ENCODE results near the gene C17orf78.

The C17orf78 gene

DNA sequence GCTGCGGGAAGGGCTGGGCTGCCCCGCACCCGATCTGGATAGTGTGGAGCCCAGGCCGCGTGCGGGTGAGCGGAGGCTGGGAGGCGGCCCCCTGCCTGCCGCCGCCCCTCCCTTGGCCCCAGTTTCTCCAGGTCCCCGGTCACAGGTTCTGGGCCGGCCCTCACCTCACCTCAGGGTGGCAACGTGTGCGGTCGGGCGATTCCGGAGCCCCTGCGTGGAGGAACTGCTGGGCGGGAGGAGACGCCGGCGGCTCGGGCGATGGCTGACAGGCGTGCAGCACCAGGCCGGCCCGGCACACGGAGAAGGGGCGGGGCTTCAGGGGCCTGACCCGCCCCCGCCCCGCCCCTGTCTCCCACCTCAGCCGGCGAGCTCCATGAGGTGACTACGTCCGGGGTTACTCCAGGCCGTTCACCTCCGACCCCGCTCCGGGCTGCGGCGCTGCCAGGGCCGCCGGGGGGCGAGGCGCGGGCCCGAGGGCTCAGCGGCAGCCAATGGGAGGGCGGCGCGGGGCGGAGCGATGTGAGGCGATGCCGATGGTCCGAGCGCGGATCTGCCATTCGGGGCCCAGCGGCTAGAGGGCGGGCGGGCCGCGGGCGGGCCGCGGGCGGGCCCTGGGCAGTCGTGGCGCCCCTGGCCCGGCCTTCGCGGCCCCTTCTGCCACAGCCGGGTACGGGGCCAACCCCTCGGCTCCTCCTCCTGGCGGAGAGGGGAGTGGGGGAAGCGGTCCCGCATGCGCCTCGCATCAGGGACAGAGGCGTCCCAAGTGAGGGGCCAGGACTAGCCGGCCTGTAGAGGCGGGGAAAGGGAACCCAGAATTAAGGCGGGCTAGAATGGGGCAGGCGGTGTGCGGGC, 16.7 kb upstream of the C17orf78 start (continued):
- no peak for TF ChIP-seq ZNF184 (tag by site-specific recombination; IDR thresholded peaks at IDR 0.05)
- TF ChIP-seq ZNF501 (tag by site-specific recombination; IDR thresholded peaks at IDR 0.05) = peak; percentile 85
- no peak for TF ChIP-seq ZNF169 (tag by site-specific recombination; IDR thresholded peaks at IDR 0.05)
- TF ChIP-seq ZNF274 (IDR thresholded peaks at IDR 0.05; ENCODE audit: low read length) = no peak
- TF ChIP-seq ZNF274 (tag by site-specific recombination; IDR thresholded peaks at IDR 0.05; ENCODE audit: borderline replicate concordance) = no peak
- no peak for TF ChIP-seq ZNF280C (tag by site-specific recombination; IDR thresholded peaks at IDR 0.05)
- TF ChIP-seq SCRT1 (tag by site-specific recombination; IDR thresholded peaks at IDR 0.05; ENCODE audit: borderline replicate concordance) = no peak
- TF ChIP-seq ZNF658 (tag by site-specific recombination; IDR thresholded peaks at IDR 0.05) = no peak
- TF ChIP-seq ZBTB17 (tag by site-specific recombination; IDR thresholded peaks at IDR 0.05) = peak; percentile 86
- TF ChIP-seq ZNF529 (tag by site-specific recombination; IDR thresholded peaks at IDR 0.05; ENCODE audit: insufficient replicate concordance) = no peak
- TF ChIP-seq, protein P1, sequence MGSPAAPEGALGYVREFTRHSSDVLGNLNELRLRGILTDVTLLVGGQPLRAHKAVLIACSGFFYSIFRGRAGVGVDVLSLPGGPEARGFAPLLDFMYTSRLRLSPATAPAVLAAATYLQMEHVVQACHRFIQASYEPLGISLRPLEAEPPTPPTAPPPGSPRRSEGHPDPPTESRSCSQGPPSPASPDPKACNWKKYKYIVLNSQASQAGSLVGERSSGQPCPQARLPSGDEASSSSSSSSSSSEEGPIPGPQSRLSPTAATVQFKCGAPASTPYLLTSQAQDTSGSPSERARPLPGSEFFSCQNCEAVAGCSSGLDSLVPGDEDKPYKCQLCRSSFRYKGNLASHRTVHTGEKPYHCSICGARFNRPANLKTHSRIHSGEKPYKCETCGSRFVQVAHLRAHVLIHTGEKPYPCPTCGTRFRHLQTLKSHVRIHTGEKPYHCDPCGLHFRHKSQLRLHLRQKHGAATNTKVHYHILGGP (tag by site-specific recombination; IDR thresholded peaks at IDR 0.05) = no peak
- TF ChIP-seq ZNF112 (tag by site-specific recombination; IDR thresholded peaks at IDR 0.05) = no peak
- TF ChIP-seq ZNF692 (tag by site-specific recombination; IDR thresholded peaks at IDR 0.05) = peak; percentile 61; the same call in 1 of the 2 replicates
- TF ChIP-seq ZNF2 (tag by site-specific recombination; IDR thresholded peaks at IDR 0.05) = peak; percentile 41; the same call in 1 of the 2 replicates
- TF ChIP-seq SP7 (tag by site-specific recombination; IDR thresholded peaks at IDR 0.05) = peak; percentile 73
- TF ChIP-seq PRDM10 (tag by site-specific recombination; IDR thresholded peaks at IDR 0.05) = peak; percentile 49; the same call in 1 of the 2 replicates
- TF ChIP-seq ZNF366 (tag by site-specific recombination; conservative IDR thresholded peaks at IDR 0.05) = no peak
- TF ChIP-seq, protein P2, sequence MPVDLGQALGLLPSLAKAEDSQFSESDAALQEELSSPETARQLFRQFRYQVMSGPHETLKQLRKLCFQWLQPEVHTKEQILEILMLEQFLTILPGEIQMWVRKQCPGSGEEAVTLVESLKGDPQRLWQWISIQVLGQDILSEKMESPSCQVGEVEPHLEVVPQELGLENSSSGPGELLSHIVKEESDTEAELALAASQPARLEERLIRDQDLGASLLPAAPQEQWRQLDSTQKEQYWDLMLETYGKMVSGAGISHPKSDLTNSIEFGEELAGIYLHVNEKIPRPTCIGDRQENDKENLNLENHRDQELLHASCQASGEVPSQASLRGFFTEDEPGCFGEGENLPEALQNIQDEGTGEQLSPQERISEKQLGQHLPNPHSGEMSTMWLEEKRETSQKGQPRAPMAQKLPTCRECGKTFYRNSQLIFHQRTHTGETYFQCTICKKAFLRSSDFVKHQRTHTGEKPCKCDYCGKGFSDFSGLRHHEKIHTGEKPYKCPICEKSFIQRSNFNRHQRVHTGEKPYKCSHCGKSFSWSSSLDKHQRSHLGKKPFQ (tag by site-specific recombination; IDR thresholded peaks at IDR 0.05) = no peak
- no peak for TF ChIP-seq TRIM28 (IDR thresholded peaks at IDR 0.05; ENCODE audit: borderline replicate concordance, low read length)
- no peak for TF ChIP-seq SETDB1 (IDR thresholded peaks at IDR 0.05; ENCODE audit: insufficient read length, low read length)
- no peak for TF ChIP-seq ZNF654 (tag by site-specific recombination; IDR thresholded peaks at IDR 0.05; ENCODE audit: low read depth)
- no peak for TF ChIP-seq ZNF777 (tag by site-specific recombination; IDR thresholded peaks at IDR 0.05; ENCODE audit: borderline replicate concordance)
- TF ChIP-seq HOXC10 (CRISPR knock-in tag; IDR thresholded peaks at IDR 0.05) = no peak
- TF ChIP-seq KLF1 (tag by site-specific recombination; IDR thresholded peaks at IDR 0.05) = peak; percentile 62
- TF ChIP-seq KLF16 (tag by site-specific recombination; IDR thresholded peaks at IDR 0.05) = peak; percentile 74
- no peak for TF ChIP-seq SALL2 (tag by site-specific recombination; IDR thresholded peaks at IDR 0.05; ENCODE audit: borderline replicate concordance)
- TF ChIP-seq ZNF16 (tag by site-specific recombination; IDR thresholded peaks at IDR 0.05; ENCODE audit: low read depth) = no peak
- TF ChIP-seq, protein P3, sequence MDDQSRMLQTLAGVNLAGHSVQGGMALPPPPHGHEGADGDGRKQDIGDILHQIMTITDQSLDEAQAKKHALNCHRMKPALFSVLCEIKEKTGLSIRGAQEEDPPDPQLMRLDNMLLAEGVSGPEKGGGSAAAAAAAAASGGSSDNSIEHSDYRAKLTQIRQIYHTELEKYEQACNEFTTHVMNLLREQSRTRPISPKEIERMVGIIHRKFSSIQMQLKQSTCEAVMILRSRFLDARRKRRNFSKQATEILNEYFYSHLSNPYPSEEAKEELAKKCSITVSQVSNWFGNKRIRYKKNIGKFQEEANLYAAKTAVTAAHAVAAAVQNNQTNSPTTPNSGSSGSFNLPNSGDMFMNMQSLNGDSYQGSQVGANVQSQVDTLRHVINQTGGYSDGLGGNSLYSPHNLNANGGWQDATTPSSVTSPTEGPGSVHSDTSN (CRISPR knock-in tag; IDR thresholded peaks at IDR 0.05) = no peak
- no peak for TF ChIP-seq ZFP3 (tag by site-specific recombination; IDR thresholded peaks at IDR 0.05; ENCODE audit: low read depth)
